GOT3 (cell line): Measurements from ENCODE around the gene CDK4.
"Not testable (repeated sequence)": the region's sequence is repeated elsewhere in the genome, so short reads cannot be mapped to it uniquely, and the experiment has no call there.

Experiments used
- DNase-seq: peaks from one replicate; lab custom pipeline; 2025; ENCODE audit warnings: mixed read lengths; lab: John Stamatoyannopoulos, UW

Gene CDK4

GRCh38 chr12:57726151-57726883 lies 25.8 kb downstream of the CDK4 start:
- DNase-seq, result peak; percentile 99

GRCh38 chr12:57725851-57726150 lies 26.3 kb downstream of the CDK4 start:
- DNase-seq, result no peak

DNA sequence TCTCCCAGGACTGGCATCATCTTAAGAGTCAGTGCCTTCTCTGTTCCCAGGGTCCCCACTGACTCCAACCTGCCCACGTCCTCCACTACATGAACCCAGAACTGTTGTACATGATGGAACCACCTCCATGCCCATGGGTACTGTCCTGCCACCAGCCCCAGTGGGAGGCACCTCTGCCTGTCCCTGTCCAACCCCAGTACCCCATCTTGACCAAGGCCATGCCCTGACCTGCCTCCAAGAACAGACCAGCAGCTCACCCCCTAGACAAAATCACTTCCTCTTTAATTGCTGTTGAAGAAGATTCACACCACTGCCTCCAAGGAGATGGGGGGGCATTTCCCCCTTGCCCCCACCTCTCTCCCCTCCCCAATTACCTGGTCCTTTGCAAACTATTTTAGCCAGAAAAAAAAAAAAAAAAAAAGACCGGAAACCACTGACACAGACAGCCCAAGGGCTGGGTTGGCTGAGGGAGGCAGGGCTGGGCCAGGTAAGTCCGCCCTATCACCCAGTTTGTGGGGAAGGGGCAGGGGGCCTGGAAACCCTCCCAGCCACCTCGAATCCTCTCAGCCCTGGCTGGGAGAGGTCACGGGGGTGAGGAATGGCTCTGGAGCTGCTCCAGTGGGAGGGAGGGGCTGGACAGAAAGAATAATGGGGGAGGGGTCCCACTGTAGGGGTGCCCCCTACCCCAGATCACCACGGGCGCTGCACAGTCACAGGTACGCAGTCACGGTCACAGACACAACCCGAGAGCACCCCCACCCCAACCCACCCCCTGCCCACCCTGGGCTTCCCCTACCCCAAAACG lies 27.0 kb downstream of the CDK4 start:
- no peak for DNase-seq

DNA sequence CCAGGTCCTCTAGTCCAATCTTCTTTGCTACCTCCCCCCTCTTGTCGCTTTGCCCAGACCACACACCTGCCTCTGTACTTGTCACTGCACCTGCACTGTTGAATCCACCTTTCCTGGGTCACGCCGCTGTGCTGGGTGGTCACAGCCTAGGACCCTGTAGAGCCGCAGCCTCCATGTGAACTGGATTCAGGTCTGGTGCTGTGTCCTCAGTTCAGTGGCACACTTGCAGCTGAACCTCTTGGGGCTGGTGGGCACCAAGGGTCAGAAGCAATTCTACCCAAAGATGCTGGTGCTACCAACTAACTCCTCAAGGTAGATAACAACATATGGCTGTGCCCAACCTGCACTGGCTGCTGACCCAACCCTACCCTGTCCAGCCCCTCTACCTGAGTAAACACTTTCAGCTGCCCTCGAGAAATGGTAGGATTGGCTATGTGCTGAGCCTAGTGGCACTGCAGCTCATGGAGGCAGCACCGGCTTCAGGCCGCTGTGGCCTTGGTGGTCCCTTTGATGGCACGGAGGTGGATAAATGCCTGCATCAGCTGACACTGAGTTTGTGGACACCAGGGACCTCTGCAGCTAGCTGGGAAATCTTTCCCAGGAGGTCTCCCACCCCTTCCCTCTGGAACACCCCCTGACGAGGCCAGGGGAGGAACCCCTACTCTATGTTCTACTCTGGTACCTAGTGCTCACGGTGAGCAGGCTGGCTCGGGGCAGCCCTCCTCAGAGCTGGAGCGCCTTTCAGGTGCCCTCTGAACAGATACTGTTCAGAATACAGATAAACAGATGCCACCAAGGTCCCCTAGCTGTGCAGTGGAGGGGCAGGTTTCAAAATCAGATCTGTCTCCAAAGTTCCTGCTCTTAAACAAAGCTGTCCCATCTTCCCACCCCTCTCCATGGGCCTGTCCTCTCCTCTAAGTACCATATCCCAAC lies 27.8 kb downstream of the CDK4 start:
- DNase-seq, result no peak

DNA sequence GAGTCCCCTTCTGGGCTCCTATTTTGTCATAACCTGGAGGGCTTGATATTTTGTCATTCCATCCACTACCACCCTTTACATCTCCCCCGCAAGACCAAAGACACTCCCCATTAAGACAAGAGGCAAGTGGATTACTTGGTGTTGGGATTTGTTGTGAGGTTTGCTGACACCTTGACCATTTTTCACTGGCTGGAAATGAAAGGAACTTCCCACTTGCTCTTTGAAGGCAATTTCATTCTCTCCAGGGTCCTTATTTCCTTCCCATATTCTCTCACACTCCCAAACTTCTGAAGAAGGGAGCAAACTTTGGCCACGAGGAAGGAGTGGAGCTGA lies 28.5 kb downstream of the CDK4 start:
- no peak for DNase-seq

GRCh38 chr12:57722716-57723629 lies 29.1 kb downstream of the CDK4 start:
- DNase-seq, result no peak

GRCh38 chr12:57721846-57722608 lies 30.1 kb downstream of the CDK4 start:
- not testable (repeated sequence) for DNase-seq

DNA sequence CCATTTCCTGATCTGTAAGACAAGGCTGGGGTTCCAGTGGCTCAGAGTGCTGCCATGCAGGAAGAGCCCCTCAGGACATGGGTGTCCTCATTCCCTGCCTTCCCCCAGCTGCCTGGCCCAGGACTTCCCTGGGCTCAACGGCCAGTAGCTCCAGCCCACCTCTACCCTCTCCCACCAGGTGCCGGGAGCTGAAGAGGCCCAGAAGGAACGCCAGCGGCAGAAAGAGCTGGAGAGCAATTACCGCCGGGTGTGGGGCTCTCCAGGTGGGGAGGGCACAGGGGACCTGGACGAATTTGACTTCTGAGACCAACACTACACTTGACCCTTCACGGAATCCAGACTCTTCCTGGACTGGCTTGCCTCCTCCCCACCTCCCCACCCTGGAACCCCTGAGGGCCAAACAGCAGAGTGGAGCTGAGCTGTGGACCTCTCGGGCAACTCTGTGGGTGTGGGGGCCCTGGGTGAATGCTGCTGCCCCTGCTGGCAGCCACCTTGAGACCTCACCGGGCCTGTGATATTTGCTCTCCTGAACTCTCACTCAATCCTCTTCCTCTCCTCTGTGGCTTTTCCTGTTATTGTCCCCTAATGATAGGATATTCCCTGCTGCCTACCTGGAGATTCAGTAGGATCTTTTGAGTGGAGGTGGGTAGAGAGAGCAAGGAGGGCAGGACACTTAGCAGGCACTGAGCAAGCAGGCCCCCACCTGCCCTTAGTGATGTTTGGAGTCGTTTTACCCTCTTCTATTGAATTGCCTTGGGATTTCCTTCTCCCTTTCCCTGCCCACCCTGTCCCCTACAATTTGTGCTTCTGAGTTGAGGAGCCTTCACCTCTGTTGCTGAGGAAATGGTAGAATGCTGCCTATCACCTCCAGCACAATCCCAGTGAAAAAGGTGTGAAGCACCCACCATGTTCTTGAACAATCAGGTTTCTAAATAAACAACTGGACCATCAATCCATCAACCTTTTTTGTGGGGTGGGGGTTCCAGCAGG lies 31.2 kb downstream of the CDK4 start:
- DNase-seq, result no peak

DNA sequence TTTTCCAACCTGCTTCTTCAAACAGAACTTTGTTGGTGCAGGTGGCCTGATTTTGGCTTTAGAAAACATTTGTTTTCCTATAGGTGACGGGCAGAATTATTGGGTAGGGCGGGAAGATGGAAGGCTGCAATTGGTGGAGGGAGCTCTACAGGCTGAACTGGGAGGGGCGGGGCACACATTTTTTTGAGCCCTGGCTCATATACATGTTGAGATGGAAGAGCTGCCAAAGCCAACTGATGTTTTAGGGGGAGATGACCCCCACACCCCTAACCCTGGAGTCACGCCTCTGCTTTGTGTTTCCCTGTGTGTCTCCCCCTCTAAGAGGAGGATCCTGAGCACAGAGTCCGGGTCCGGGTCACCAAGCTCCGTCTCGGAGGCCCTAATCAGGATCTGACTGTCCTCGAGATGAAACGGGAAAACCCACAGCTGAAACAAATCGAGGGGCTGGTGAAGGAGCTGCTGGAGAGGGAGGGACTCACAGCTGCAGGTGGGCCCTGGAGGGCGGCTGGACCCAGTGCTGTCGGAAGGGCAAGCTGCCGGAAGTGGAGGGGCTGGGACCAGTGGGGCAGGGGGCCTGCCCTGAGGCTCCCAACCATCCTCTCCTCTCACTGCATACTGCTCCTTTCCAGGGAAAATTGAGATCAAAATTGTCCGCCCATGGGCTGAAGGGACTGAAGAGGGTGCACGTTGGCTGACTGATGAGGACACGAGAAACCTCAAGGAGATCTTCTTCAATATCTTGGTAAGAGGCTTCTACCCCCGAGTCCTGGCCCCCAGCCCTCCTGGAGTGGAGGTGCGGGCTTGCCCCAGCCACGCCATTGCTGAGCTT lies 32.1 kb downstream of the CDK4 start:
- DNase-seq, result no peak

DNA sequence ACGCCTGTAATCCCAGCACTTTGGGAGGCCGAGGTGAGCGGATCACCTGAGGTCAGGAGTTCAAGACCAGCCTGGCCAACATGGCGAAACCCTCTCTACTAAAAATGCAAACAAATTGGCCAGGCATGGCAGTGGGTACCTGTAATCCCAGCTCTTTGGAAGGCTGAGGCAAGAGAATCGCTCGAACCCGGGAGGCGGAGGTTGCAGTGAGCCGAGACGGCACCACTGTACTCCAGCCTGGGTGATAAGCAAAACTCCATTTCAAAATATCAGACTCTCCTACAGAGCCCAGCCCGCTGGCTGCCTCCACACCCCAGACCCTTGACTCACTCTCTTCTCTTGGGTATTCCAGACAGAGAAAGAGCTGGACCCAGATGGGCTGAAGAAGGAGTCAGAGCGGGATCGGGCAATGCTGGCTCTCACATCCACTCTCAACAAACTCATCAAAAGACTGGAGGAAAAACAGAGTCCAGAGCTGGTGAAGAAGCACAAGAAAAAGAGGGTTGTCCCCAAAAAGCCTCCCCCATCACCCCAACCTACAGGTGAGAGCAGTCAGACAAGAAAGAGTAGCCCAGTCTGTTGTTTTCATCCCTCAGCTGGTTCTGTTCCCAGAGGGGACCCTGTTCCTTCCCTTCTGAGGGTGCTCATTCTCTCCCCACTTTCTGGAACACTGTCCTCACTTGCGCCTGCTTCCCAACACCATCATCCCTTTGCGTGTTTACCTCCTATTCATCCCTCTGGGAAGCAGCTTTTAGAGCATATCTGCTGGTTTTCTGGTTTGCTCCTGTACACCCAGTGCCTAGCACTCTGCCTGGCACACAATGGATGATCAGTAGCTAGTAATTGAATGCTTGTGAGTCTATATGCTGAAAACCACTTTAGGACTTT lies 33.2 kb downstream of the CDK4 start:
- DNase-seq, result no peak

DNA sequence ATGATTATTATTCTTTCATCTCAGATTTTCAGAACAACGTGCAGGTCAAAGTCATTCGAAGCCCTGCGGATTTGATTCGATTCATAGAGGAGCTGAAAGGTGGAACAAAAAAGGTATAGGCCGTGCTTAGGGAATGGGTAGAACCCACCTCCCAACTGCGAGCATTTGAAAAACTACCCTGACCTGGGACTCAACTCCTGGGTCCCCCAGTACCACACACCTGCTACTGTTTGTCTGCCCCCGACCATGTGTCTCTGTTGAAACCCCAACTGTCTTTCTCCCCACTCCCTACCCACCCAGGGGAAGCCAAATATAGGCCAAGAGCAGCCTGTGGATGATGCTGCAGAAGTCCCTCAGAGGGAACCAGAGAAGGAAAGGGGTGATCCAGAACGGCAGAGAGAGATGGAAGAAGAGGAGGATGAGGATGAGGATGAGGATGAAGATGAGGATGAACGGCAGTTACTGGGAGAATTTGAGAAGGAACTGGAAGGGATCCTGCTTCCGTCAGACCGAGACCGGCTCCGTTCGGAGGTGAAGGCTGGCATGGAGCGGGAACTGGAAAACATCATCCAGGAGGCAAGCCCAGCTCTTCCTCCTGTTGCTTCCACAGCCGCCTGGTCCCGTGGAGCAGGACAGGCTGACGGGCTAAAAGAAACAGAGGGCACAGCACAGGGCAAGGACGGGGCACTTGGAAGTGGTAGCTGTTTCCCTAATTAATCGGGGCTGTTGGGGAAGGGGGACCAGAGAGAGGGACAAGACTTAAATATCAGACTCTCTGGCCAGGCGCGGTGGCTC lies 34.1 kb downstream of the CDK4 start:
- DNase-seq, result no peak

DNA sequence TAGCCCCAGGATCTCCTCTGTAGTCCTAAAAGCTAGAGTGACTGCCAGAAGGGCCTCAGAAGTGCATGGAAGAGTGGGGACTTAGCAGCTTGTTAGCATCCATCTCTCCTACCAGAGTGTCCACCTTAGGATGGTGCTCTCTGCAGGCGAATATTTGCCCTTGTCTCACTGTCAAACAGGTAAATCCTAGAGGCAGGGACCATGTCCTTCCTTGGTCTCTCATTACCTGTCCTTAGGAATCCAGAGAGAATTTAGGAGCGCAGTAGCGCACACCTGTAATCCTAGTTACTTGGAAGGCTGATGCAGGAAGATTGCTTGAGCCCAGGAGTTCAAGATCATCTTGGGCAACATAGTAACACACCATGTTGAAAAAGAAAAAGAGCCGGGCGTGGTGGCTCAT lies 35.0 kb downstream of the CDK4 start:
- no peak for DNase-seq

GRCh38 chr12:57716305-57716704 lies 35.8 kb downstream of the CDK4 start:
- no peak for DNase-seq

DNA sequence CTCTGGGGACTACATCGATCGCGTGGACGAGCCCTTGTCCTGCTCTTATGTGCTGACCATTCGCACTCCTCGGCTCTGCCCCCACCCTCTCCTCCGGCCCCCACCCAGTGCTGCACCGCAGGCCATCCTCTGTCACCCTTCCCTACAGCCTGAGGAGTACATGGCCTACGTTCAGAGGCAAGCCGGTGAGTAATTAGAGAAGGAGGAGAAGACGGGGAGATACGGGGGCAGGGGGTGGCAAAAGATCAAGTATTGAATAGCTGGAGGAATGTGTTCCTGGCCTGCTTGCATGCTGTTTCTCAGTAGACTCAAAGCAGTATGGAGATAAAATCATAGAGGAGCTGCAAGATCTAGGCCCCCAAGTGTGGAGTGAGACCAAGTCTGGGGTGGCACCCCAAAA lies 36.3 kb downstream of the CDK4 start:
- no peak for DNase-seq

GRCh38 chr12:57715036-57715748 lies 36.9 kb downstream of the CDK4 start:
- DNase-seq, result not testable (repeated sequence)

DNA sequence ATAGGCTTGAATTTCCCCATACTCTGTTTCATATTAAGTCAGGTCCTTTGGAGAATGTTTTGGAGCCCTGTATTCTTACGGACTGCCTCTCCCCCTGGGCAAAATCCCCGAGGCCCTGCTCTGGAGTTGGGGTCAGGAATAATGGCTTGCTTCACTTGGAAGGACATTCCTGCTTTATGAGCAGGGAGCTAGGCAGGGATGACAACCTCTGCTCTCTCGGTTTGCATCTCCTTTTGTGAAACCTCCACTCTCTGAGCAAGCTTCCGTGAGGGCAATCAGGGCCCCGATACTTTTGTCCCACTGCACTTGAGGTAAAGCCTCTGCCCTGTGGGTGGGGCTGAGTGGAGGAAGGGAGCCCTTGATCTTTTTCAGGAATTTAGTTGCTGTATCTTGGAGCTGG lies 38.9 kb downstream of the CDK4 start:
- DNase-seq, result no peak
